IMR-90 (cell line): ENCODE results near the gene KCNJ13. TPM values are rescaled to one million over a fixed set of nuclear protein-coding genes. Genes with fewer than 3 reads are reported as not detected.

Experiments used
- ATAC-seq: fragments of 200-7000 bp; cut with Tn5 transposase; 2 replicates; pipeline ENCODE4 v1.9.1; 2020; ENCODE audit warnings: low read depth, mild to moderate bottlenecking, moderate library complexity
- Bru-seq: library from RNA; stranded (reverse); fragments of 400-500 nt; gene quantifications from one replicate; lab custom pipeline; 2021; lab: Mats Ljungman, UMichigan
- BruChase-seq, 2 experiments: library from RNA; stranded (reverse); fragments of 400-500 nt; gene quantifications; one replicate each; lab custom pipeline; 2021; lab: Mats Ljungman, UMichigan
- BruUV-seq: library from RNA; stranded (reverse); fragments of 400-500 nt; replicated peaks from 2 replicates; lab custom pipeline; 2021; lab: Mats Ljungman, UMichigan
- CTCF ChIA-PET: fragments of 300-600 bp; formaldehyde crosslinking; extraction: SDS; loops from one replicate; lab custom pipeline; 2021; ENCODE audit warnings: antibody characterized with exemption; lab: Yijun Ruan, JAX
- POLR2A ChIA-PET: fragments of 300-600 bp; sonication (Branson Sonifier 250); formaldehyde crosslinking; loops from one replicate; lab custom pipeline; 2022; ENCODE audit warnings: antibody characterized with exemption; ENCODE audit not compliant: unreplicated experiment; lab: Charles Lee
- DNase-seq: peaks from one replicate; pipeline ENCODE4 v3.0.0; 2013
- H2AFZ ChIP-seq: replicated peaks from 2 replicates; pipeline ENCODE3; 2013; ENCODE audit warnings: low read length, mild to moderate bottlenecking; ENCODE audit not compliant: poor library complexity
- H2AK5ac ChIP-seq: 2 replicates; pipeline ENCODE4 v1.6.1; 2013; ENCODE audit warnings: low read depth, low read length, inconsistent platforms
- H2AK9ac ChIP-seq: replicated peaks from 2 replicates; pipeline ENCODE3; 2013; ENCODE audit warnings: mild to moderate bottlenecking, low read depth, low read length, moderate library complexity; ENCODE audit not compliant: poor library complexity
- H2BK120ac ChIP-seq: 2 replicates; pipeline ENCODE4 v1.6.1; 2013; ENCODE audit warnings: low read depth, low read length, inconsistent platforms
- H2BK15ac ChIP-seq: 3 replicates; pipeline ENCODE4 v1.6.1; 2013; ENCODE audit warnings: low read depth, low read length, inconsistent platforms
- H2BK20ac ChIP-seq: 2 replicates; pipeline ENCODE4 v1.6.1; 2013; ENCODE audit warnings: low read depth, mild to moderate bottlenecking, inconsistent platforms, low read length, moderate library complexity
- H2BK5ac ChIP-seq: 2 replicates; pipeline ENCODE4 v1.6.1; 2013; ENCODE audit warnings: mild to moderate bottlenecking, low read depth, low read length, inconsistent platforms; ENCODE audit not compliant: poor library complexity, severe bottlenecking
- H3K14ac ChIP-seq: replicated peaks from 2 replicates; pipeline ENCODE4 v1.6.1; 2013; ENCODE audit warnings: low read depth, low read length, inconsistent platforms
- H3K18ac ChIP-seq: 2 replicates; pipeline ENCODE4 v1.6.1; 2013; ENCODE audit warnings: low read depth, low read length, control low read depth
- H3K23ac ChIP-seq: 2 replicates; pipeline ENCODE4 v1.6.1; 2013; ENCODE audit warnings: low read depth, low read length, inconsistent platforms
- H3K27ac ChIP-seq: 2 replicates; pipeline ENCODE4 v1.5.1; 2013; ENCODE audit warnings: mild to moderate bottlenecking, control low read depth, low read length; ENCODE audit not compliant: insufficient read depth
- H3K27me3 ChIP-seq: 2 replicates; pipeline ENCODE4 v1.6.1; 2013; ENCODE audit warnings: low read length; ENCODE audit not compliant: control insufficient read depth, insufficient read depth
- H3K36me3 ChIP-seq: 2 replicates; pipeline ENCODE4 v1.6.1; 2013; ENCODE audit warnings: low read length, mixed read lengths; ENCODE audit not compliant: control insufficient read depth, insufficient read depth
- H3K4ac ChIP-seq: 2 replicates; pipeline ENCODE4 v1.6.1; 2013; ENCODE audit warnings: low read depth, low read length, inconsistent platforms
- H3K4me1 ChIP-seq: 2 replicates; pipeline ENCODE4 v1.6.1; 2013; ENCODE audit warnings: low read length, mixed read lengths; ENCODE audit not compliant: control insufficient read depth, insufficient read depth
- H3K4me2 ChIP-seq: 2 replicates; pipeline ENCODE4 v1.6.1; 2013; ENCODE audit warnings: low read depth, mild to moderate bottlenecking, control low read depth, low read length, moderate library complexity
- H3K4me3 ChIP-seq: 2 replicates; pipeline ENCODE4 v1.5.1; 2013; ENCODE audit warnings: low read depth, mild to moderate bottlenecking, control low read depth, low read length, moderate library complexity; ENCODE audit not compliant: insufficient read depth
- H3K56ac ChIP-seq: 2 replicates; pipeline ENCODE4 v1.6.1; 2013; ENCODE audit warnings: low read length, inconsistent platforms; ENCODE audit not compliant: insufficient read depth; ENCODE audit errors: extremely low read depth
- H3K79me1 ChIP-seq, 2 experiments: 2 replicates each; pipeline ENCODE4 v1.6.1; 2013; ENCODE audit warnings: low read length in 2 of 2, inconsistent platforms in 1 of 2, low read depth in 1 of 2
- H3K9ac ChIP-seq: 2 replicates; pipeline ENCODE4 v1.6.1; 2013; ENCODE audit warnings: low read depth, low read length, control low read depth
- H3K9me1 ChIP-seq: 2 replicates; pipeline ENCODE4 v1.6.1; 2013; ENCODE audit warnings: low read length, inconsistent platforms; ENCODE audit not compliant: insufficient read depth
- H3K9me3 ChIP-seq: 2 replicates; pipeline ENCODE4 v1.6.1; 2013; ENCODE audit warnings: low read length; ENCODE audit not compliant: control insufficient read depth, insufficient read depth
- H4K20me1 ChIP-seq: 2 replicates; pipeline ENCODE4 v1.6.1; 2013; ENCODE audit warnings: low read length, inconsistent platforms; ENCODE audit not compliant: insufficient read depth
- H4K5ac ChIP-seq: 2 replicates; pipeline ENCODE4 v1.6.1; 2013; ENCODE audit warnings: mild to moderate bottlenecking, low read depth, low read length, control low read depth
- H4K8ac ChIP-seq, 2 experiments: 2 replicates each; pipeline ENCODE4 v1.6.1; 2013; ENCODE audit warnings: low read depth in 2 of 2, low read length in 2 of 2, control low read depth in 1 of 2, inconsistent platforms in 1 of 2
- H4K91ac ChIP-seq: 2 replicates; pipeline ENCODE4 v1.6.1; 2013; ENCODE audit warnings: low read depth, low read length, inconsistent platforms; ENCODE audit not compliant: insufficient read depth
- MAFK ChIP-seq: IDR thresholded peaks from 2 replicates; pipeline ENCODE4 v1.6.1; 2012; ENCODE audit warnings: low read depth, low read length, improper control_type of control experiment
- NFE2L2 ChIP-seq: fragments of 150-350 bp; IDR thresholded peaks from 2 replicates; pipeline ENCODE4 v1.6.1; 2016; ENCODE audit warnings: low read depth, mild to moderate bottlenecking, low read length
- POLR2A ChIP-seq: IDR thresholded peaks from 2 replicates; pipeline ENCODE4 v1.6.1; 2012; ENCODE audit warnings: mild to moderate bottlenecking, low read depth, low read length
- RAD21 ChIP-seq: IDR thresholded peaks from 2 replicates; pipeline ENCODE4 v1.6.1; 2012; ENCODE audit warnings: low read length, improper control_type of control experiment
- WGBS, 2 experiments: methylation state at CpG; one replicate each; pipeline versions ENCODE4 v1.1.5 to v1.1.7; 2013; ENCODE audit warnings: missing lambda C conversion rate in 2 of 2; ENCODE audit not compliant: insufficient read length in 1 of 2; ENCODE audit errors: extremely low coverage in 2 of 2; 5-methylcytosine and 5-hydroxymethylcytosine counted together
- dilution Hi-C: fragments of 300-500 bp; cut with HindIII; formaldehyde crosslinking; loops from one replicate; pipeline ENCODE4 v1.14.3; 2018; ENCODE audit warnings: low sequenced_read_pairs; ENCODE audit not compliant: unreplicated experiment
- in situ Hi-C: fragments of 300-500 bp; cut with MboI; formaldehyde crosslinking; loops from 3 replicates; pipeline ENCODE4 v1.14.3; 2019; ENCODE audit warnings: low sequenced_read_pairs, inconsistent platforms, mixed read lengths
- intact Hi-C: fragments of 100-400 bp; cut with micrococcal nuclease; formaldehyde crosslinking; loops from 2 replicates; pipeline ENCODE4 v1.10.0; 2022
- long read RNA-seq: library from polyadenylated mRNA; unstranded; transcript quantifications from one replicate; pipeline ENCODE4 v2.0.0, GENCODE V29; 2021; ENCODE audit not compliant: unreplicated experiment
- polyA plus RNA-seq, 3 experiments: library from polyadenylated mRNA; depleted of rRNA; stranded (reverse); fragments of >200 nt; gene quantifications; 2 replicates each; pipeline ENCODE4 v1.2.3, GENCODE V29; 2012; ENCODE audit warnings: low replicate concordance in 1 of 3
- total RNA-seq: library from RNA; depleted of rRNA; stranded (reverse); fragments of >200 nt; gene quantifications from 2 replicates; pipeline ENCODE4 v1.2.3, GENCODE V29; 2012; rRNA removed

The KCNJ13 gene
- not detected in 2 replicates for total RNA-seq
- polyA plus RNA-seq (2012; rRNA removed) = not detected in 2 replicates
- polyA plus RNA-seq (2012; cell fraction: cytosol; rRNA removed) = not detected in 2 replicates
- polyA plus RNA-seq (2012; cell fraction: nucleus; rRNA removed; ENCODE audit: low replicate concordance) = not detected in 2 replicates
- not detected for Bru-seq, nascent RNA
- not detected for BruChase-seq, experiment 1, labeled RNA remaining after a 6-hour chase
- not detected for BruChase-seq, experiment 2, labeled RNA remaining after a 2-hour chase
- long read RNA-seq = 0 reads

DNA sequence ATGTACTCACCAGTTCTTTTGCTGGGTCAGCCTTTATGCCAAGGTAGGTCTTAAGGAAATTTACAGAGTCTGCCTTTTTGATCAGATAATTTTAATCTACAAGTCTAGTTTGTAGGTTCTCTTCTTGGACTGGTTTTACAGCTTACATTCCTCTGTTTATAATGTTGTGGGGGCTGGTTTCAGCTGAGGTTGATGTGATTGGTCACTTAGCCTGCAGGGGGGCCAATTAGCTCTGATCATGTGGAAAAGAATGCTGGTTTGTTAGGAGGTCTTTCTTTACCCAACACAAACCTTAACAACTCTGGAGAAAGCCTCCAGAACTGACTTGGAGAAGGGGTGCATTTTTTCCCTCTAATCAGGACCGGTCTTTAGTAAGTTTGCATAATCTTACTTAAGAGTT, at the start of gene KCNJ13:
KCNJ13 (minus strand) TSS at position 131 of the 400 bp plus-strand sequence. CDS start 5,203 bp downstream, outside the sequence.
- no peaks in the 10 kb centered on the region for H3K9me1 ChIP-seq
- CTCF ChIA-PET = interaction anchor here (0.6 kb wide), 1 partner anchor 64 kb away, joined by 3 read pairs; no protein-coding TSS in a partner anchor
- H3K79me1 ChIP-seq = peaks cover 3 to 12% of the 10 kb centered on the region in 2 experiments; a peak in 3 of 4 replicates
- no peak within 1 kb of the TSS for H4K8ac ChIP-seq
- H2BK20ac ChIP-seq = no peak within 1 kb of the TSS
- H3K9me3 ChIP-seq = no peaks in the 10 kb centered on the region
- no peak within 1 kb of the TSS for H3K9ac ChIP-seq
- DNase-seq = peak; percentile 15
- in situ Hi-C loops = no loop called here
- ATAC-seq = peak; percentile 53; the same call in 1 of the 2 replicates
- H3K4ac ChIP-seq = no peak within 1 kb of the TSS
- dilution Hi-C loops = no loop called here
- H3K4me3 ChIP-seq = no peak within 1 kb of the TSS
- H3K14ac ChIP-seq = no peak within 1 kb of the TSS
- no peak within 1 kb of the TSS for H3K18ac ChIP-seq
- no peak within 1 kb of the TSS for H2AFZ ChIP-seq
- no peak within 1 kb of the TSS for H2BK120ac ChIP-seq
- TF ChIP-seq NFE2L2 (no peak), MAFK (no peak), POLR2A (no peak), RAD21 (no peak)
- H4K5ac ChIP-seq = no peak within 1 kb of the TSS
- H3K27me3 ChIP-seq = no peaks in the 10 kb centered on the region
- H3K23ac ChIP-seq = no peak within 1 kb of the TSS
- no peak within 1 kb of the TSS for H2BK15ac ChIP-seq
- no peak within 1 kb of the TSS for H3K27ac ChIP-seq
- peaks cover 6% of the 10 kb centered on the region; the same call in 1 of the 2 replicates for H3K36me3 ChIP-seq
- H2AK9ac ChIP-seq = no peak within 1 kb of the TSS
- no peak within 1 kb of the TSS for H3K56ac ChIP-seq
- no peak within 1 kb of the TSS for H2AK5ac ChIP-seq
- no CpG with 5 or more reads among the region's 1 CpG for WGBS, 2 experiments
- no TSS peak for BruUV-seq
- H3K4me1 ChIP-seq = no peaks in the 10 kb centered on the region; the same call in 1 of the 2 replicates
- H4K91ac ChIP-seq = no peak within 1 kb of the TSS
- no peak within 1 kb of the TSS for H2BK5ac ChIP-seq
- no peak within 1 kb of the TSS for H3K4me2 ChIP-seq
- intact Hi-C loops = loop anchor here (10.0 kb wide), 1 partner anchor 172 kb away; no protein-coding TSS in a partner anchor
- POLR2A ChIA-PET = no interaction called here
- no peaks in the 10 kb centered on the region for H4K20me1 ChIP-seq
